ENCODE measurements around the gene UBL4A.

The UBL4A gene

DNA sequence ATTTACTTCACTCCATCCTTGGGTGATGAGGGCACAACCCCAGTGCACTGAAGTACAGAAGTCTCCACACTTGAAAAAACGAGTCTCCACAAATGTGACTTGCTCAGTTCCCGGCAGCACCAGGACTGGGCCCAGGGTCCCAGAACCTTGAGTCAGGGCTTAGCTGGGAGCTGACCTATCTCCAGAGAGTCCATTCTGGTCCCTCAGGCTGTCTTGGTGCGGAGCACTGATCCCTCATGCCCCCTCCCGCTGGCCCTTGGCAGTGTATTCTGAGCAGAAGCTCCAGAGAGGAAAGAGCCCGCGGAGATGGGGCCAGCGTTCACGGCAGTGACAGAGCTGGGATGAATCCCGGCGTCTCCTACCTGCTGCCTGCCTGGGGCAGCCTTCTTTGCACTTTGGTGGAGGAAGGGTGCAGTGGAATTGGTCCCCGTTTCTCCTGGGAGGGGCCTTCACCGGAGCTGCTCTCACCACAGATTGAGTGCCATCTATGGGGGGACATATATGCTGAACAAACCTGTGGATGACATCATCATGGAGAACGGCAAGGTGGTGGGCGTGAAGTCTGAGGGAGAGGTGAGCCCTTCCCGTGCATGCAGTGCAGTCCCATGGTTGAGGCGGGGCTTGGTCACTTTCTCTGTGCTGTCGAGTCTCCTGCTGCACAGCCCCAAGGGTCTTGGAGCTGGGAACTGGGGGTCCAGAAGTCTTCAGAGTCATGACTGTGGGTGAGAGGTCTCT lies 45.6 kb downstream of the UBL4A start:
- no peak for DNase-seq

DNA sequence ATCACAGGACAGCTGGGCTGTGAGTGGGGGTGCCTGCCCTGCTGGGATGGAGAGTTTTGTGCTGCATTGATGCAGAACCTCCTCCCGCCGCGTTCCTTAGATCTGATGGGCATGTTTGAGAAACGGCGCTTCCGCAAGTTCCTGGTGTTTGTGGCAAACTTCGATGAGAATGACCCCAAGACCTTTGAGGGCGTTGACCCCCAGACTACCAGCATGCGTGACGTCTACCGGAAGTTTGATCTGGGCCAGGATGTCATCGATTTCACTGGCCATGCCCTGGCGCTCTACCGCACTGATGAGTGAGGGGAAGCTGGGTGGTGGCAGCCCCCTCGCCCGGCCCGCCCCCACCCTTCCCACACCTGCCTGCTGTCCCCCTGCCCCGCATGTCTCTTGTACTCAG lies 46.6 kb downstream of the UBL4A start:
- no peak for DNase-seq

DNA sequence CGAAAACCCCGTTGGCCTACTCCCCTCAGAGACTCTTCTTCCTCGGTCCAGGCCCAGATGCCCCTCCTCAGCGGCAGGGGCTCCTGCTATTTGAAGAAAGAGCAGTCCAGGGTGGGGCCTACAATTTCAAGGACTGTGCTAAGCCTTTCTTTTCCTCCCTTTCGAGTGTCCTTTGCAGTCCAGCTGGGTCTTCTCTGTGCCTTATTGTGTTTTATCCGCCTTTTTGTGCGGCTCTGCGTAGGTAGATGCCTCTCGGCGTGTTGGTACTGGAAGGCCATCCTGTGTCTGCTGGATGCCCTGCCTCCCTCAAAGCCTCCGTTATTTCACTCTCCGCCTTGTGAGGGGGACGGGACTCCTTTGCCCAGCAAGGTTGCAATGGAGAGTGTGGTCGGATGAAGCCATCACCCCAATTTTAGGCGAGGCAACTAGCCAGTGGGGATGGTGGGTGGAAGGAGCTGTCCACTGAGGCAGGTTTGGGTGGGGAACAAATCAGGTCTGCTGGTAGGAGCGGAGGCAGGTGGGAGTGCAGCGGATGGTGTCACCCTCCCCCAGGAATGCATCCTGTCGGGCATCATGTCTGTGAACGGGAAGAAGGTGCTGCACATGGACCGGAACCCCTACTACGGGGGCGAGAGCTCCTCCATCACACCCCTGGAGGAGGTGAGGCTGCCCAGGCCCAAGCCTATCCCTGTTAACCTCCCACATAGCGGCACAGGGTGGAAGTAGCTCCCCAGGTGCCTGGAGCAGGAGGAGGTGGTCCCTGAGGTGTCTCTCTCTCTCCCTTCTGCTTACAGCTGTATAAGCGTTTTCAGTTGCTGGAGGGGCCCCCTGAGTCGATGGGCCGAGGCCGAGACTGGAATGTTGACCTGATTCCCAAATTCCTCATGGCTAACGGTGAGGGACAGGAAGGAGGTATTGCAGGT lies 48.2 kb downstream of the UBL4A start:
- no peak for DNase-seq

DNA sequence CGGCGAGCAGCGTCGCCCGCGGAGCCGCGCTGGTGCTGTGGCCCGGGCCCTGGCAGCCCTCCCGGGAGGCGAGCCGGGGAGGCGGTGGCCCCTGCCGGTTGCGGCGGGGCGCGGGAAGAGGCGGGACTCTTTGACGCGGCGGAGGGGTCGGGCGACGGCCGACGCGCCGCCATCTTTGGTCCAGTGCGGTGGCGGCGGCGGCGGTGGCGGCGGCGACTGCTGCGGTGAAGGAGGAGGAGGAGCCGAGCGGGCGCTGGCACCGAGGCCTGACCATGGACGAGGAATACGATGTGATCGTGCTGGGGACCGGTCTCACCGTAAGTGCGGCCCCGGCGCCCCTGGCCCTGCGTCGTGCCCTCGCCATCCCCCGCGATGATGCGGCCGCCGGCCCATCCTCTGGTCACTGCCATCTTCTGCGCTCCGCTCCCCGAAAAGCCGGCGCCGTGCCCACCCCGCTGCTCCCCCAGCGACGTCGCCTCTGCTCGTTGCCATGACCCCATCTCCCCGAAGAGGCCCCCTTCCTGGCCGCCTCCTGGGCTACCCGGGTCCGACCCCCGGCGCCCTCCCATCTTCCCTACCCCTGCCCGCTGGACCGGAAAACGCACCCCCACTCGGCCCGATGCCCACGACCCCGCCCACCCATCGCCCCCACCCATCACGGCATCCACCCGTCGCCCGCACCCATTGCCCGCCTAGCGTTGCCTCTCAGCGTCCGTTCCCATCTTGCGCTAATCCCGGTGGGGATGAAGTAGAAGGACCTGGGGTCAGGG lies 49.2 kb downstream of the UBL4A start, which contains the start of gene GDI1:
GDI1 (plus strand) TSS at position 172 of the 770 bp plus-strand sequence; CDS start at position 273, 101 bp downstream.
- peak in 25 of 51 donors; percentile 1 to 55 (median 30) for DNase-seq

DNA sequence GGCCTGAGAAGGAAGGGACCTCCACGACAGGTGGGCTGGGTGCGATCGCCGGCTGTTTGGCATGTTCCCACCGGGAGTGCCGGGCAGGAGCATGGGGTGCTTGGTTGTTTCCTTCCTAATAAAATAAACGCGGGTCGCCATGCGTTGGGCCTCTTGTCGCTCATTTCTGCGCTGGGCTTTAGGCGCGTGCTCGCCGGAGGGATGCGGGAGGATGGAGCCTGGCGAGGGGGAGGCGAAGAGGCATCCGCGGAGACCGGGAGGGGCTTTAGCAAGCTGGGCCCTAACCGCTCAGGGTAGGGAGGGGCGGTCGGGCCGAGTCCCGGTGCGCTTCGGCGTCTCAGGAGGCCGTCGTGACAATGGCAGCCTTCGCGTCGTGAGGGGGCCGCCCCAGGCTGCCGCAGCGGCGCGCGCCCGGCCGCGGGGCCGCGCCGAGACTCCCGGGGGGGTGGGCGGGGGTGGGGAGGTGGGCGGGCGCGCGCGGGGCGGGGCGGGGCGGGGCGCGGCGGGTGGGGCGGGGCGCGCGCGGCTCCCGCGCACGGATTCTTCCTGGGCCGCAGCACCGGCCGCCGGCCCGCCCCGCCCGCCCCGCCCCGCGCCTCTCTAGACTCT lies 49.9 kb downstream of the UBL4A start:
- DNase-seq, result peak in 22 of 51 donors; percentile 1 to 58 (median 30)

DNA sequence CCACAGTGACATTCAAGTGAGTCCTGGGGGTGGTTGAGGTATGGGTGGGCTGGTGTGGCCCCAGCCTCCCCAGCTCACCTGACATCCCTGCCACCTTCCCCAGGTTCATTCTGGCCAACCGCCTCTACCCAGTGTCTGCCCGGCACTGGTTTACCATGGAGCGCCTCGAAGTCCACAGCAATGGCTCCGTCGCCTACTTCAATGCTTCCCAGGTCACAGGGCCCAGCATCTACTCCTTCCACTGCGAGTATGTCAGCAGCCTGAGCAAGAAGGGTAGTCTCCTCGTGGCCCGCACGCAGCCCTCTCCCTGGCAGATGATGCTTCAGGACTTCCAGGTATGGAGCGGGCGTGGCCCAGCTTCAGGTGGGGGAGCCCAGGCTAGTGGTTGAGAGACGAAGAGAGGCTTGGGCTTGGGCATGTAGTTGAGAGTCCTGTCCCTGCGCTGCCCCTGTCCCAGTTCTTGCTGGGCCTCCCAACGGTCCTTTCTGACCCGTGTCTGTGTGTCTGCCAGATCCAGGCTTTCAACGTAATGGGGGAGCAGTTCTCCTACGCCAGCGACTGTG lies 51.2 kb downstream of the UBL4A start:
- no peak for DNase-seq

DNA sequence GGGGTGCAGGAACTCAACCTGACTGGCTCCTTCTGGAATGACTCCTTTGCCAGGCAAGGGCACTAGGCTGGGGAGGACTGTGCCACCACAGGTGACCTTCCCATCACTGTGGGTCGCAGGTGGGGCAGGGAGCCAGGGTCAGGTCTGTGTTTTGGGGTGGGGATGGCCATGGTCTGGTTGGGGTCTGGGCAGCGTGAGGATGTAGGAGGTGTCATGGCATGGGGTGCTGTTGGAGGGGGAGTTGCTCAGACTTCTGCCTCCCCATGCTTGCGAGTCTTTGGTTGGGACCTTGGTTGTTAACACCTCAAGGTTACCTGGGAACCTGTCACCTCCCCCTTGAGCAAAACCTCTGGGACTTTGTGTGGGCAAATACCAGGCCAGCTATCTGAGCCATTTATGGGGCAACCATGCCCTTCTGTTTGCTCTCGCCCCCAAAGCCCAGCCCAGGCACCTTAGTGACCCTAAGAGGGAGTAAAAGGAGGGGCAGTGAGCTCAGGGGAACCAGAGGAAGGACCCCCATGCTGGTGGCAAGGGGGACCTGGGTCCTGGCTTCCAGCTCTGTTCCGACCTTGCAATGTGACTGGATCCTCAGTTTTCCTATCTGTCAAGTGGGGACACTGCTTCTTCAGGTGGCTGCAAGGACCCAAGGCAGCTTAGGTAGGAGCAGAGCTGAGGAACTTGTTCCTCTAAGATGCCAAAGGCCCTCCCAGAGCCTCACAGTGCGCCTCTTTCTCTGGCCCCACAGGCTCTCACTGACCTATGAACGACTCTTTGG lies 51.8 kb downstream of the UBL4A start:
- DNase-seq, result no peak
